ENCODE measurements around the gene PRMT9.

PRMT9 gene

GRCh38 chr4:147678796-147679549, 5.0 kb downstream of the PRMT9 start:
- DNase-seq, result no peak

GRCh38 chr4:147678106-147678505, 5.9 kb downstream of the PRMT9 start:
- no peak for DNase-seq

GRCh38 chr4:147674496-147674895, 9.5 kb downstream of the PRMT9 start:
- DNase-seq, result no peak

- DNase-seq, result no peak
Observed at GRCh38 chr4:147674073-147674472, 9.9 kb downstream of the PRMT9 start.

- DNase-seq, result no peak
Observed at GRCh38 chr4:147658501-147658900, 25.5 kb downstream of the PRMT9 start.

GRCh38 chr4:147655639-147656038, 28.3 kb downstream of the PRMT9 start:
- no peak for DNase-seq

- DNase-seq, result no peak
Observed at GRCh38 chr4:147651563-147651962, 32.4 kb downstream of the PRMT9 start.

- no peak for DNase-seq
Observed at GRCh38 chr4:147648656-147649055, 35.3 kb downstream of the PRMT9 start.

GRCh38 chr4:147645099-147645498, 38.9 kb downstream of the PRMT9 start:
- DNase-seq, result no peak

- DNase-seq, result no peak
Observed at GRCh38 chr4:147644471-147644870, 39.5 kb downstream of the PRMT9 start.

GRCh38 chr4:147643616-147644015, 40.3 kb downstream of the PRMT9 start:
- DNase-seq, result no peak

GRCh38 chr4:147640331-147640730, 43.6 kb downstream of the PRMT9 start:
- DNase-seq, result no peak

- DNase-seq, result no peak
Observed at GRCh38 chr4:147639388-147639787, 44.6 kb downstream of the PRMT9 start.

- DNase-seq, result no peak
Observed at GRCh38 chr4:147638942-147639341, 45.0 kb downstream of the PRMT9 start.

- DNase-seq, result no peak
Observed at GRCh38 chr4:147638365-147638764, 45.6 kb downstream of the PRMT9 start.

- no peak for DNase-seq
Observed at GRCh38 chr4:147635348-147635747, 48.6 kb downstream of the PRMT9 start.

- no peak for DNase-seq
Observed at GRCh38 chr4:147633643-147634042, 50.3 kb downstream of the PRMT9 start.

- DNase-seq, result no peak
Observed at GRCh38 chr4:147633113-147633512, 50.9 kb downstream of the PRMT9 start.

- DNase-seq, result no peak
Observed at GRCh38 chr4:147629783-147630730, 53.9 kb downstream of the PRMT9 start.

GRCh38 chr4:147628415-147628814, 55.5 kb downstream of the PRMT9 start:
- no peak for DNase-seq

GRCh38 chr4:147626903-147627302, 57.1 kb downstream of the PRMT9 start:
- no peak for DNase-seq

GRCh38 chr4:147625733-147626132, 58.2 kb downstream of the PRMT9 start:
- no peak for DNase-seq

- DNase-seq, result no peak
Observed at GRCh38 chr4:147620315-147620714, 63.6 kb downstream of the PRMT9 start.
